Stimulated activated CD8-positive, alpha-beta memory T cell treated with anti-CD3 and anti-CD28 coated beads, Interleukin-4, amount 100 ng/mL, for 1 hour (primary cell): ENCODE results near the gene C16orf96.

Experiments used
- DNase-seq, 2 donors: peaks; one replicate each; pipeline ENCODE4 v3.0.0-alpha.2; 2020; ENCODE audit warnings: low read depth in 2 of 2, low spot score in 1 of 2

Gene C16orf96

DNA sequence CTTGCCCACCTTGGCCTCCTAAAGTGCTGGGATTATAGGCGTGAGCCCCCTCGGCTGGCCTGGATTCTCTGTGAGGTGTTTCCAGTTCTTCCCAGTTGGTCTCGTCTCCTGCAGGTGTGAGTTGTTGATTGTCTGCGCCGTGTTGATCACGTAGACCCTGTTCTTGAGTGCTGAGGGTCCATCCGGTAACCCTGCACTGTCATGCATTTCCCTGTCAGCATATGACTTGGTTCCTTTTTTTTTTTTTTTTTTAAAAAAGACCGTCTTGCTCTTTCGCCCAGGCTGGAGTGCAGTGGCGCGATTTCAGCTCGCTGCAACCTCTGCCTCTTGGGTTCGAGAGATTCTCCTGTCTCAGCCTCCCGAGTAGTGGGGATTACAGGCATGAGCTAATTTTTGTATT lies 85.8 kb downstream of the C16orf96 start:
- DNase-seq, result no peak

DNA sequence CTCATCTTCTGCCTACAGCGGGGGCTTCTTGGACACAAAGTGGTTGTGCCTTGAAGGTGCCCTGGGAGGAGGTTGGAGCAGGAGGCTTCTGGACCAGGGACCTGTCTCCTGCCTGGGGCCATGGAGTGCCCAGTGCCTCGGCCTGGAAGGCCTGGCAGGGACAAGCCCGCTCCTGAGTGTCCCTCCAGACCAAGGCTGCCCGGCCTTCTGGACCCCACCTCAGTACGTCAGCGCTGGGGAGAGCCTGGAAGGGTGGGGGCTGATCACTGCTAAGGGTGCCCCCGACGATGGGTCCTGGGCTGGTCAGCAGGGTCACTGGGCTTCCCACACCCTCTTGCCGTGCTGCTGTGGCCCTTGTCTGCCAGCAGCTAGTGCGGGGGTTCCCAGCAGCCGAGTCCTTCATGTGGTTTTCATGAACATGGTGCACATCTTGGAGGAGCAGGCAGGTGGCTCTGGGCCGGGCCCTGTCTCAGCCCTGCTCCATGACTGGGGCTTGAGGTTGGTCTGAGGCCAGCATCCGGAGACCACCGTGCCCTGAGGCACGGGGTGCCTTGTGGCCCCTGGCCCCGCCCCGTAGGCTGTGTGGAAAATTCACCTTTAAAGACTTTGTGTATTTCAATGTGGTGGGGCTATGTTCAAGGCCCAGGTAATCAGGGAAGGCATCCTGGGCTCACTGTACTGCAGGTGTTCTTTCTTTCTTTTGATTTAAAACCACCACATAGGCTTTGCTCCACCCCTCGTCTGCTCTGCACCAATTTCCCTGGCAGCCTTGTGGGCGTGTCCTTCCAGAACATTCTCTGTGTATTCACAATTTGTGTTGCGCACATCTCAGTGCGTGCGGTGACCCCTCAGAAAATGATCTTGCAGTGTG lies 90.9 kb downstream of the C16orf96 start:
- DNase-seq, result no peak

DNA sequence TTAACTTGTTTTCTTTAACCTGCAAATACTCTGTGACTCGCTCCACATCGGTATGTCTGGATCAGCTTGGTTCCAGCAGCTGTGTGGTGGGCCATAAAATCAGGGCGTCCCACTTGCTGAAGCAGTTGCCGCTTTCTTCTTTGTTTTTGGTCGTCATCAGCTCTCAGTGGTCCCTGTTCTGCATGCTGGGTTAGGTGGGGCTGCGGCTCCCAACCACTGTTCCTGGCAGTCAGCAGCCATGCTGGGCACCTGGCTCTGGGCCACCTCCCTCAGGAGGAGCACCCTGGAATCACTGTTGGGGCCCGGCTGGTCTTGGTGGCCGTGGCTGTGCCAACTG lies 91.5 kb downstream of the C16orf96 start:
- DNase-seq, result no peak

DNA sequence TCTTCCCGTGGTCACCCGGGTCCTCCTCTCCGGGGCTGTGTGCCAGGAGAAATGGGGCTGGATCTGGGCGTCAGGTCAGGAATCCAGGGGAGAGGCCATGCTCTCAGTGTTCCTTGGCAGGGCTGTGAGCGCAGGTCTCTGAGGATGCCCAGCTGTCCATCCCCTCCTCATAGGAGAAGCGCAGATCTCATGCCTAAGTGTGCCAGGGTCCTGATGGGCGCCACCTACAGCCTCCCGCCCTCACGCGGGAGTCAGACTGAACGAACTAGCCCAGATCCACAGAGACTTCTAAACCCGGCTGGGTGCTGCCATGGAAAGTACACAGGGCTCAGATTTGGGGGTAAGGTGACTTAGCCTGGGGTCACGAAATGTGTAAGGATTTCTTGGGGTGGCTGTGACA lies 92.8 kb downstream of the C16orf96 start:
- DNase-seq, result no peak

DNA sequence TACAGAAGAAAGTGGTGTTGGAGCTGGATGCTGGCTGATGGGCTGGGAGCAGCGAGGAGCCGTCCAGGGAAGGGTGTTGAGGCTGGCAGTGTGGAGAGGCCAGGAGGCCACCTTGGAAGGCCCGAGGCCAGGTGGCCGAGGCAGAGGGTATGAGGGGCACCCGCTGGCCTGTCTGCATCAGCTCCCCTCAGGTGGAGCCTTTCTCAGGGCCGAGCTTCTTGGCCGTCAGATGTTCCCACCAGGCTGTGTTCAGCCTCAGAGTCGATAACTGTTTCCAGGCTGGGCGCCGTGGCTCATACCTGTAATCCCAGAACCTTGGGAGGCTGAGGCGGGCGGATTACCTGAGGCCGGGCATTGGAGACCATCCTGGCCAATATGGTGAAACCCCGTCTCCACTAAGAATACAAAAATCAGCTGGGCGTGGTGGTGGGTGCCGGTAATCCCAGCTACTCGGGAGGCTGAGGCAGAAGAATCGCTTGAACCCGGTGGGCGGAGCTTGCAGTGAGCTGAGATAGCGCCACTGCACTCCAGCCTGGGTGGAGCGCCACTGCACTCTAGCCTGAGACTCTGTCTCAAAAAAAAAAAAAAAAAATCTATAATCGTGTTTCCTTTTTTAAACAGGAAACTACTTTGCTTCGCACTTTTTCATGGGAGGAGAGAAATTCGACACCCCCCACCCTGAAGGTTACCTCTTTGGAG lies 93.8 kb downstream of the C16orf96 start:
- no peak for DNase-seq
